Liver (tissue), 9 donors: ENCODE measurements around the gene DTNB. TPM values are rescaled to one million over a fixed set of nuclear protein-coding genes. Genes with fewer than 3 reads are reported as not detected.

Source experiments
- DNase-seq: peaks from one replicate; pipeline ENCODE4 v3.0.0-alpha.2; 2017; ENCODE audit warnings: low spot score
- H3K27ac ChIP-seq, 2 donors: one replicate each; pipeline ENCODE4 v1.7.0; 2013; ENCODE audit warnings: inconsistent platforms in 2 of 2, low read length in 2 of 2, control low read depth in 1 of 2, low read depth in 1 of 2, mild to moderate bottlenecking in 1 of 2
- H3K27me3 ChIP-seq, 4 donors: one replicate each; pipeline versions ENCODE4 v1.6.1 to v1.7.0; 2013; ENCODE audit warnings: low read length in 3 of 4, inconsistent platforms in 1 of 4, mild to moderate bottlenecking in 1 of 4, moderate library complexity in 1 of 4; ENCODE audit not compliant: control insufficient read depth in 4 of 4, insufficient read depth in 4 of 4
- H3K36me3 ChIP-seq, 4 donors: one replicate each; pipeline versions ENCODE4 v1.6.1 to v1.7.0; 2013; ENCODE audit warnings: low read length in 3 of 4, mild to moderate bottlenecking in 3 of 4, low read depth in 1 of 4, moderate library complexity in 1 of 4; ENCODE audit not compliant: control insufficient read depth in 4 of 4, insufficient read depth in 3 of 4
- H3K4me1 ChIP-seq, 4 donors: one replicate each; pipeline versions ENCODE4 v1.6.1 to v1.7.0; 2013; ENCODE audit warnings: low read length in 3 of 4, mild to moderate bottlenecking in 3 of 4, moderate library complexity in 1 of 4; ENCODE audit not compliant: control insufficient read depth in 4 of 4, insufficient read depth in 4 of 4
- H3K4me3 ChIP-seq, 3 donors: one replicate each; pipeline versions ENCODE4 v1.6.1 to v1.7.0; 2013; ENCODE audit warnings: low read length in 3 of 3, control low read depth in 1 of 3, low read depth in 1 of 3, mild to moderate bottlenecking in 1 of 3
- H3K9ac ChIP-seq, 2 donors: one replicate each; pipeline ENCODE4 v1.7.0; 2013; ENCODE audit warnings: low read length in 2 of 2, mild to moderate bottlenecking in 2 of 2, moderate library complexity in 2 of 2, control low read depth in 1 of 2, low read depth in 1 of 2
- H3K9me3 ChIP-seq, 4 donors: one replicate each; pipeline versions ENCODE4 v1.6.1 to v1.7.0; 2013; ENCODE audit warnings: low read length in 3 of 4; ENCODE audit not compliant: control insufficient read depth in 4 of 4
- ATF3 ChIP-seq: IDR thresholded peaks from 2 replicates; pipeline ENCODE4 v1.6.1; 2016; ENCODE audit warnings: antibody characterized with exemption
- CTCF ChIP-seq: fragments of 150-350 bp; IDR thresholded peaks from 2 replicates; pipeline ENCODE4 v1.5.1; 2017; ENCODE audit warnings: improper control_type of control experiment, low read depth, low read length; ENCODE audit not compliant: missing input control
- EGR1 ChIP-seq, 2 donors: IDR thresholded peaks; 2 replicates each; pipeline ENCODE4 v1.6.1; 2016 to 2018; ENCODE audit warnings: antibody characterized with exemption in 2 of 2, low read depth in 2 of 2
- FOXA1 ChIP-seq: IDR thresholded peaks from 2 replicates; pipeline ENCODE4 v1.6.1; 2016; ENCODE audit warnings: antibody characterized with exemption
- FOXA2 ChIP-seq: IDR thresholded peaks from 2 replicates; pipeline ENCODE4 v1.6.1; 2016; ENCODE audit warnings: antibody characterized with exemption
- GABPA ChIP-seq, 2 donors: IDR thresholded peaks in 1 of 2; conservative IDR thresholded peaks in 1 of 2; 2 replicates each; pipeline ENCODE4 v1.6.1; 2016; ENCODE audit warnings: antibody characterized with exemption in 2 of 2, mild to moderate bottlenecking in 1 of 2, moderate library complexity in 1 of 2
- HNF4A ChIP-seq, 2 donors: conservative IDR thresholded peaks; 2 replicates each; pipeline ENCODE4 v1.6.1; 2016; ENCODE audit warnings: antibody characterized with exemption in 2 of 2, mild to moderate bottlenecking in 2 of 2
- HNF4G ChIP-seq: IDR thresholded peaks from 2 replicates; pipeline ENCODE4 v1.6.1; 2016; ENCODE audit warnings: antibody characterized with exemption
- MAX ChIP-seq: IDR thresholded peaks from 2 replicates; pipeline ENCODE4 v1.6.1; 2016; ENCODE audit warnings: antibody characterized with exemption
- REST ChIP-seq: IDR thresholded peaks from 2 replicates; pipeline ENCODE4 v1.6.1; 2016; ENCODE audit warnings: antibody characterized with exemption, mild to moderate bottlenecking
- RXRA ChIP-seq, 2 donors: IDR thresholded peaks; 2 replicates each; pipeline ENCODE4 v1.6.1; 2017 to 2018; ENCODE audit warnings: antibody characterized with exemption in 2 of 2, mild to moderate bottlenecking in 1 of 2
- SP1 ChIP-seq: IDR thresholded peaks from 2 replicates; pipeline ENCODE4 v1.6.1; 2018; ENCODE audit warnings: antibody characterized with exemption, mild to moderate bottlenecking
- YY1 ChIP-seq: IDR thresholded peaks from 2 replicates; pipeline ENCODE4 v1.6.1; 2016; ENCODE audit warnings: antibody characterized with exemption, mild to moderate bottlenecking
- ZBTB33 ChIP-seq: IDR thresholded peaks from 2 replicates; pipeline ENCODE4 v1.6.1; 2016; ENCODE audit warnings: antibody characterized with exemption
- WGBS: extraction: QIAGEN DNeasy Blood & Tissue Kit; methylation state at CpG from one replicate; pipeline ENCODE4 v1.1.7; 2013; 5-methylcytosine and 5-hydroxymethylcytosine counted together
- polyA plus RNA-seq, 2 donors: library from polyadenylated mRNA; stranded (reverse) in 1 of 2; unstranded in 1 of 2; fragments of 200-250 nt in 1 of 2; fragments of >200 nt in 1 of 2; fragmentation: Nextera tagmentation in 1 of 2; extraction: Ambion mirVana in 1 of 2; gene quantifications; one replicate each; pipeline versions ENCODE4 v1.2.1 to v1.2.3, GENCODE V29; 2013 to 2015
- total RNA-seq, 2 donors: library from RNA; depleted of rRNA; stranded (reverse); fragments of >200 nt; gene quantifications; one replicate each; pipeline ENCODE4 v1.2.3, GENCODE V29; 2014
- donor health status: healthy.
- donor health status: healthy.
- donor health status: healthy.
- donor health status: healthy.
- donor health status: healthy.

Gene DTNB
- total and polyA plus RNA-seq, 4 donors = 3.3 to 10.5 (median 6.4) TPM

GRCh38 chr2:25386971-25387875 lies 286.2 kb downstream of the DTNB start:
- TF ChIP-seq MAX = no peak
- H3K9me3 ChIP-seq = no peaks in the 10 kb centered on the region
- no peak overlapping the region for H3K9ac ChIP-seq
- H3K36me3 ChIP-seq = peaks cover 0 to 5% (median 1%) of the 10 kb centered on the region in 4 donors
- H3K4me3 ChIP-seq = no peak overlapping the region
- WGBS = 96% methylated on average over 19 of the region's 19 CpGs
- no peaks in the 10 kb centered on the region for H3K4me1 ChIP-seq
- no peak for DNase-seq
- H3K27me3 ChIP-seq = no peaks in the 10 kb centered on the region
- H3K27ac ChIP-seq = no peak overlapping the region

GRCh38 chr2:25385910-25386309 lies 287.5 kb downstream of the DTNB start:
- no peaks in the 10 kb centered on the region for H3K4me1 ChIP-seq
- TF ChIP-seq HNF4A (conservative IDR thresholded peaks at IDR 0.05) (no peak), FOXA1 (no peak), EGR1 (IDR thresholded peaks at IDR 0.05; ENCODE audit: low read depth in 2 of 2) (no peak), RXRA (IDR thresholded peaks at IDR 0.05) (no peak), ATF3 (no peak), YY1 (no peak), HNF4G (no peak), REST (no peak), GABPA (IDR thresholded peaks at IDR 0.05 in 1 of 2, conservative IDR thresholded peaks at IDR 0.05 in 1 of 2) (no peak), SP1 (no peak)
- no peaks in the 10 kb centered on the region for H3K9me3 ChIP-seq
- no peak overlapping the region for H3K4me3 ChIP-seq
- no peaks in the 10 kb centered on the region for H3K27me3 ChIP-seq
- peaks cover 0 to 5% (median 1%) of the 10 kb centered on the region in 4 donors for H3K36me3 ChIP-seq
- H3K9ac ChIP-seq = no peak overlapping the region
- 97% methylated on average over 8 of the region's 8 CpGs for WGBS
- H3K27ac ChIP-seq = no peak overlapping the region
- DNase-seq = no peak

GRCh38 chr2:25383806-25384205 lies 289.6 kb downstream of the DTNB start:
- Histone ChIP-seq H3K4me3 (no peak overlapping the region), H3K27me3 (no peaks in the 10 kb centered on the region), H3K9ac (no peak overlapping the region), H3K9me3 (no peaks in the 10 kb centered on the region), H3K4me1 (no peaks in the 10 kb centered on the region), H3K36me3 (peaks cover 0 to 5% (median 1%) of the 10 kb centered on the region in 4 donors), H3K27ac (no peak overlapping the region)
- DNase-seq = no peak
- 98% methylated on average over 9 of the region's 9 CpGs for WGBS
- TF ChIP-seq ZBTB33 (no peak), HNF4A (conservative IDR thresholded peaks at IDR 0.05) (no peak), FOXA2 (no peak), ATF3 (no peak), CTCF (no peak), SP1 (no peak), MAX (no peak)
